Activated CD8-positive, alpha-beta T cell treated with anti-CD3 and anti-CD28 coated beads, Interleukin-2, amount 10 ng/mL, durations not matched to agents 7 days and 5 days (primary cell): ENCODE results near the gene FTL. TPM values are rescaled to one million over a fixed set of nuclear protein-coding genes. Genes with fewer than 3 reads are reported as not detected.

ENCODE experiments used
- ATAC-seq: fragments of 150-1000 bp; cut with Tn5 transposase; one replicate; pipeline ENCODE4 v1.10.0; 2021; ENCODE audit warnings: moderate library complexity
- CTCF ChIA-PET: fragments of 350-600 bp; sonication (Branson Sonifier 250); formaldehyde crosslinking; loops from one replicate; lab custom pipeline; 2021; ENCODE audit warnings: antibody characterized with exemption; lab: Charles Lee
- POLR2A ChIA-PET: fragments of 350-600 bp; sonication (Branson Sonifier 250); formaldehyde crosslinking; loops from one replicate; lab custom pipeline; 2021; ENCODE audit warnings: antibody characterized with exemption; lab: Charles Lee
- DNase-seq: peaks from one replicate; pipeline ENCODE4 v3.0.0-alpha.2; 2020
- H3K27ac Mint-ChIP-seq: one replicate; pipeline ENCODE4 v1.8.0; 2021; ENCODE audit warnings: mild to moderate bottlenecking, mixed read lengths
- H3K27me3 Mint-ChIP-seq: one replicate; pipeline ENCODE4 v1.8.0; 2021; ENCODE audit warnings: low read depth, mixed read lengths
- H3K36me3 Mint-ChIP-seq: one replicate; pipeline ENCODE4 v1.8.0; 2021; ENCODE audit warnings: low read depth, mixed read lengths
- H3K4me1 Mint-ChIP-seq: one replicate; pipeline ENCODE4 v1.8.0; 2021; ENCODE audit warnings: low read depth, mixed read lengths
- H3K4me3 Mint-ChIP-seq: one replicate; pipeline ENCODE4 v1.8.0; 2021; ENCODE audit warnings: mild to moderate bottlenecking, mixed read lengths
- H3K9me3 Mint-ChIP-seq: one replicate; pipeline ENCODE4 v1.8.0; 2022; ENCODE audit warnings: mixed read lengths; ENCODE audit not compliant: insufficient read depth
- total RNA-seq, 2 experiments: library from RNA; stranded (reverse); gene quantifications; one replicate each; pipeline ENCODE4 v1.2.3, GENCODE V29; 2021

Gene FTL
- total RNA-seq, 2 experiments from 2014 or later, result 971 to 1,027 TPM

DNA sequence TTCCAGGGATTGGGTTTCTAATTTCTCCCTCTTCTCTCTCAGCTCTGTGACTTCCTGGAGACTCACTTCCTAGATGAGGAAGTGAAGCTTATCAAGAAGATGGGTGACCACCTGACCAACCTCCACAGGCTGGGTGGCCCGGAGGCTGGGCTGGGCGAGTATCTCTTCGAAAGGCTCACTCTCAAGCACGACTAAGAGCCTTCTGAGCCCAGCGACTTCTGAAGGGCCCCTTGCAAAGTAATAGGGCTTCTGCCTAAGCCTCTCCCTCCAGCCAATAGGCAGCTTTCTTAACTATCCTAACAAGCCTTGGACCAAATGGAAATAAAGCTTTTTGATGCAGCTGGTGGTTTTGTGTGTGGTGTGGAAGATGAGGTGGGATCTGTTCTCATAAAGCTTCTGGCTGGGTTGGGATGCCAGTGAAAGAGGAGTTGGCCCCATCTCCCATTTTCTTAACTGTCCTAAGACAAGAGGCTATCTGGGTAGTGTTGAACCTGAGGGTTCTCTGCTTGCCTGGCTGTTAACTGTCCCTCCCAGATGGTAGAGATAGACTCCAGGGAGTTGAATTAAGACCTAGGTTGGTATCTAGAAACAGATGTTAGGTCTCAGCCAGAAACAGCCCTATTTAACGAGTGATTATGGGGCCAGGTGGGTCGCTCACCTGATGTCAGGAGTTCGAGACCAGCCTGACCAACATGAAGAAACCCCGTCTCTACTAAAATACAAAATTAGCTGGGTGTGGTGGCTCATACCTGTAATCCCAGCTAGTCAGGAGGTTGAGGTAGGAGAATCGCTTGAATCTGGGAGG, 1.6 kb downstream of the FTL start:
- CTCF ChIA-PET, result interaction anchor here (1.3 to 3.8 kb wide), 4 partner anchors 26 to 171 kb away, joined by 4 to 23 read pairs (median 6); partner anchors contain the start of genes DHDH, GYS1 and RUVBL2
- POLR2A ChIA-PET, result interaction anchor here (0.5 to 5.4 kb wide), 6 partner anchors 11 to 561 kb away, joined by 3 to 54 read pairs (median 4); partner anchors contain the start of genes NUCB1, PPP1R15A and RCN3
- Mint-ChIP-seq H3K4me1 (peaks cover 67% of the 10 kb centered on the region), H3K36me3 (peaks cover 53% of the 10 kb centered on the region), H3K9me3 (no peaks in the 10 kb centered on the region), H3K27ac (peak overlapping the region; percentile 96), H3K27me3 (no peaks in the 10 kb centered on the region), H3K4me3 (peak overlapping the region; percentile 96)
- ATAC-seq (no peak), DNase-seq (peak; percentile 35)

DNA sequence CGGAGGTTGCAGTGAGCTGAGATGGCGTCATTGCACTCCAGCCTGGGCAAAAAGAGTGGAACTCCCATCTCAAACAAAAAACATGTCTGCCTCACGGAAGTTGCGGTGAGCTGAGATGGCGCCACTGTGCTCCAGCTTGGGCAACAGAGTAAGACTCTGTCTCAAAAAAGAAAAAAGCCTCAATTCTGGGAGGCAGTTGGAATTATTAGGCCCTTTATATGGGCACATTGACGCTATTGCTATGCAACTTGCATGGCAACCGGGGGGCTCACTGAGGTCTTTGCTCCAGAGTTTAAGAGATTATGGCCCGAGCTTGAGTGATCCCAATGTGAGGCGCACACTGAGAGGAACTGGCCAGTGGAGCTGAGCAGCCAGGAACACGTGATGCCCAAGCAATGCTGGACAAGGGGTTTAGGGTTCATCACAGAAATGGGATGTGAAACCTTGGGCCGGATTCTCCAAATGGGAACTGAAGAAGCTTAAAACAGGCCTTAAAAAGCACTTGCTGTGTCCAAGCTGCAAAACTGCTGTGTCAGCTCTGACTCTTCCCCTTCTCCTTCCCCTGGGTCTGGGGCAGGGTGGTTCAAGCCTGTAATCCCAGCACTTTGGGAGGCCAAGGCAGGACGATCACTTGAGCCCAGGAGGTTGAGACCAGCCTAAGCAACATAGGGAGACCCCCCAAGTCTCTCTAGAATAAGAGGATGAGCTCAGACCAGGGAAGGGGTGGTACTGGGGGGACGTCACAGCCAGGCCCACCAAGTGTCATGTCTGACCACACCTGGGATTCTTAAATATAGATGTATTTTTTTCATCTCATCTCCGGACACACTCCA, 2.5 kb downstream of the FTL start:
- Mint-ChIP-seq H3K4me3 (peak overlapping the region; percentile 96), H3K27ac (peak overlapping the region; percentile 23), H3K27me3 (no peaks in the 10 kb centered on the region), H3K4me1 (peaks cover 59% of the 10 kb centered on the region), H3K36me3 (peaks cover 46% of the 10 kb centered on the region), H3K9me3 (no peaks in the 10 kb centered on the region)
- ATAC-seq (no peak), DNase-seq (no peak)
- ChIA-PET POLR2A (interaction anchor here (1.4 to 5.4 kb wide), 2 partner anchors 66 to 93 kb away, joined by 3 to 54 read pairs; partner anchors contain the start of gene PPP1R15A), CTCF (interaction anchor here (0.7 to 3.8 kb wide), 5 partner anchors 25 to 172 kb away, joined by 3 to 23 read pairs (median 5); partner anchors contain the start of genes DHDH, GYS1, PPP1R15A and RUVBL2)

DNA sequence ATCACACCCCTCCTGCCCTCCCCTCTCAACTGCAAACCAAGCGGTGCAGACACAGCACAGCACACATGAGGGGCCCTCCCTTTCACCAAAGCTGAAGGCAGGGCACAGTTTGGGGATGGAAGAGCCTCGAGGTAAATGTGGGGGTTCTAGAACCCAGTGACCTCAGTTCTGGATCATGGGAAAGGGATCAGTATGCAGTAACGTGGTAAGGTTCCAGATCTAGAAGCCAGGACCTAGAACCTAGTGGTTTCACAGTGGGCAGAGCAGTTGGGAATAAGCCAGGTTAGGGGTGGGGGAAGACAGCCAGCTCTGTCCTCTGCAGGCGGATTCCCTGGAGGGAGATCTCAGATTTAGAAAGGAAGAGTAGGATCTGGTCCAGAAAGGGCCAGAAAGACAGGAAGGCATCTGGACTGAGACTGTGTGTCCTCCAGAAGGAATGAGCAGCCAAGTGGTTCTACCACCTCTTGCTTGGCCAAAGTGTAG, 3.1 kb downstream of the FTL start:
- Mint-ChIP-seq H3K27ac (peak overlapping the region; percentile 23), H3K36me3 (peaks cover 50% of the 10 kb centered on the region), H3K9me3 (no peaks in the 10 kb centered on the region), H3K4me3 (no peak overlapping the region), H3K4me1 (peaks cover 54% of the 10 kb centered on the region), H3K27me3 (no peaks in the 10 kb centered on the region)
- ATAC-seq (no peak), DNase-seq (no peak)
- ChIA-PET CTCF (interaction anchor here (0.7 to 3.8 kb wide), 3 partner anchors 25 to 172 kb away, joined by 3 to 23 read pairs (median 3); partner anchors contain the start of genes GYS1, PPP1R15A and RUVBL2), POLR2A (interaction anchor here (1.4 to 5.4 kb wide), 2 partner anchors 67 to 94 kb away, joined by 3 to 54 read pairs; partner anchors contain the start of gene PPP1R15A)

DNA sequence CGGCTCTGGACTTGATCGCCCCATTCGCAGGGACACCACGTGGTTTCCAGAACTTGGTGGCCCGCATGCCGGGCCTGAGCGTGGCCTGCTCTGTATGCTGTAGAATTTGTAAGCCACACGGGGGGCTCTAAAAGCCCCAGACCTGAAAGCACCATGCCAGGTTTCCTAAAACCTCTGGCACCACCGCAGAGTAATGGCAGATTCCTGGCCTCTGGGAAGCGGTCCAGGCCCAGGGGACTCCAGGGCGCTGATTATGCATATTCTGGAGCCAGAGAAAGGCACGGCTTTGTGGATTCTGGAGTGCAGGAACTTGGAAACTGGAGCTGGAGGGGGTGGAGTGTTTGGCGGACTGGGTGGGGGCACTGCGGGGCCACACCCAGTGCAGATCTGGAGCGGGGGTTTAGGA, 3.7 kb downstream of the FTL start:
- POLR2A ChIA-PET, result interaction anchor here (0.7 to 1.1 kb wide), 2 partner anchors 68 to 170 kb away, joined by 3 read pairs; partner anchors contain the start of gene NUCB1
- Mint-ChIP-seq H3K4me1 (peaks cover 48% of the 10 kb centered on the region), H3K4me3 (no peak overlapping the region), H3K36me3 (peaks cover 50% of the 10 kb centered on the region), H3K27me3 (no peaks in the 10 kb centered on the region), H3K27ac (no peak overlapping the region), H3K9me3 (no peaks in the 10 kb centered on the region)
- no peak for ATAC-seq
- CTCF ChIA-PET, result interaction anchor here (1.2 kb wide), 1 partner anchor 173 kb away, joined by 3 read pairs; no protein-coding TSS in a partner anchor
- DNase-seq, result no peak

DNA sequence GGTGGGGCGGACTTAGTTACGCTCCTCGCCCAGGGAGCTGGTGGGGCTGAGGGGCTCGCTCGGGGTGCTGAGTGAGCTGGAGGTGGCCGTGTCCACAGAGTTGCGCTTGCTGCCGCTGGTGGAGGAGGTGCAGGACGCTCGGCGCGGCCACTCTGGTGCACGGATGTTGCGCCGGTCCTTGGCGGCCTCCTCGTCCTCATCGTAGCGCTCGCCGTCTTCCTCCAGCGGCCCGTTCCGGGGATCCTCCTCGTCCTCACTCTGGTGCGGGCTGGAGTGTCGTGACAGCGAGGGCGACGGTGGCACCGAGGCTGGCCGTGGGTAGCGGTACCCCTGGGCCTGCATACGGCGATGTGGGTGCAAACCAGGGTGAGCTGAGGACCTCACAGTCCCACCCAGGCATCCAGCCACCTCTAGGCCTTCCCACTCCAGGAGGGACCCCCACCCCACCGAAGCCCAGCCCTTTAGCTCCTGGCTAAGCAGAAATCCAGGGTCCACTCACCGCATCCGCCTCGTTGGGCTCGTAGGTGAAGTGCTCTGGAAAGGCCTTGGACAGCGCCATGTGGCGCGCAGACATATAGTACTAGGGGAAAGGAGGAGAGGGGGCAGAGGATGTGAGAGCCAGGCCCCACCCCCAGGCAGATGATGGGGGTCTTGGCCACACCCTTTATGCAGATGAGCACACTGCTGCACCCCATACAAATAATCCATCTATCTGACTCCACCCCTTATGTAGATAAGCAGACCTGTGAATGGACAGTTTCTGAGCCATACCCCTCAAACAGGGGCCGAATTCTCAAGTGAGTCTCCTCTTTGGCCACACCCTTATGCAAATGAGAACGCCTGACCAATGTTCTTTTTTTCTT, 4.4 kb downstream of the FTL start:
- peaks cover 41% of the 10 kb centered on the region for H3K4me1 Mint-ChIP-seq
- H3K4me3 Mint-ChIP-seq, result no peak overlapping the region
- DNase-seq (no peak), ATAC-seq (no peak)
- POLR2A ChIA-PET, result interaction anchor here (0.7 to 1.2 kb wide), 4 partner anchors 69 to 171 kb away, joined by 3 read pairs; partner anchors contain the start of gene NUCB1
- H3K36me3 Mint-ChIP-seq, result peaks cover 52% of the 10 kb centered on the region
- H3K27me3 Mint-ChIP-seq, result no peaks in the 10 kb centered on the region
- no peak overlapping the region for H3K27ac Mint-ChIP-seq
- CTCF ChIA-PET, result interaction anchor here (0.6 to 3.4 kb wide), 14 partner anchors 10 to 187 kb away, joined by 3 to 39 read pairs (median 15); partner anchors contain the start of genes BAX, DHDH, GYS1 and NUCB1
- H3K9me3 Mint-ChIP-seq, result no peaks in the 10 kb centered on the region

DNA sequence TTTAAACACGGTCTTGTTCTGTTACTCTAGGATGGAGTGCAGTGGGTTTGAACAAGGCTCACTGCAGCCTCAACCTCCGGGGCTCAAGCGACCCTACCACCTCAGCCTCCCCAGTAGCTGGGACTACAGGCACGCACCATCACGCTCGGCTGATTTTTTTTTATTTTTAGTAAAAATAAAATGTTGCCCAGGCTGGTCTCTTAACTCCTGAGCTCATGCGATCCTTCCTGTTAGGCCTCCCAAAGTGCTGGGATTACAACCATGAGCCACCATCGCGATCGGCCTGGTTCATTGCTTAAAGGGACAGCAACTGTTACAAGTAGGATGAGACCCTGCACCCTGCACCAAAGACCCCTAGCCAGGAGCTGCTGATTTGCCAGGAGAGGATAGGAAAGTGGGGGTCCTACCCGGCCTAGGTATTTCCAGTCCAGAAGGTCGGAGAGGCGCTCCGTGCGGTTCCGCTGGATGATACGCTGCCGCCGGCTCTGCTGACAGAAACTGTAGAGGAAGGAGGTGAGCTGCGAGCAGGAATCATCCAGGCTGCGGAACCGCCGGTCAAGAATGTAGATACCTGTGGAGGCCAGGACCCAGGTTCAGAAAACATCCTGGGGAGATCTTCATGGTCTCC, 5.1 kb downstream of the FTL start:
- DNase-seq (no peak), ATAC-seq (no peak)
- Mint-ChIP-seq H3K27me3 (no peaks in the 10 kb centered on the region), H3K27ac (no peak overlapping the region), H3K4me1 (peaks cover 36% of the 10 kb centered on the region), H3K36me3 (peaks cover 52% of the 10 kb centered on the region), H3K9me3 (no peaks in the 10 kb centered on the region), H3K4me3 (no peak overlapping the region)
- ChIA-PET CTCF (interaction anchor here (0.6 to 3.4 kb wide), 42 partner anchors 8 to 325 kb away, joined by 3 to 39 read pairs (median 4); partner anchors contain the start of genes BAX, CA11, DHDH and GYS1), POLR2A (interaction anchor here (0.8 to 1.2 kb wide), 7 partner anchors 8 to 171 kb away, joined by 3 to 4 read pairs (median 3); partner anchors contain the start of gene GYS1)

DNA sequence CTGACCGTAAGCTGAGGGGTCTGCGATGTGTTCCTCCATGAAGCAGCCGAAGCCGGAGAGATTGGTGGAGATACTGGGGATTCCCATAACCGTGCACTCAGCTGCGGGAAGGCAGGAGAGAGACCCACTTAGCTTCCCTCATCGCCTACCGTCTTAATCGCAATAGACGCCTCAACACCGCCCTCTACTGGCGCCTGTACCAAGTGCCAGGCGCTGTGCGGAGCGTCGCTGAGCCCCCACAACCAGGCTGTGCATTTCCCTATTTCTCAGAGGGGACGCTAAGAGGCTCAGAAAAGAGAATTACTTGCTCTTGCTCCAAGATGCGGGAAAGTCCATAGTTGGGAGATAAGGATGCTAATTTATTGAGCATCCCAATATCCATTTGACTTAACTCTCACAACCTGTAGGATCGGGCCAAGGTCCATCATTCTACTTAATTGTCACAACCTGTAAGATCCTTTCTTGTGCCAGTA, 5.8 kb downstream of the FTL start:
- ChIA-PET POLR2A (interaction anchor here (0.8 to 1.2 kb wide), 6 partner anchors 9 to 134 kb away, joined by 3 to 4 read pairs (median 3); partner anchors contain the start of gene GYS1), CTCF (interaction anchor here (0.6 to 3.4 kb wide), 41 partner anchors 9 to 325 kb away, joined by 3 to 39 read pairs (median 4); partner anchors contain the start of genes BAX, CA11, DHDH and GYS1)
- ATAC-seq (peak; percentile 68), DNase-seq (peak; percentile 89)
- peaks cover 31% of the 10 kb centered on the region for H3K4me1 Mint-ChIP-seq
- no peak overlapping the region for H3K27ac Mint-ChIP-seq
- no peak overlapping the region for H3K4me3 Mint-ChIP-seq
- H3K27me3 Mint-ChIP-seq, result no peaks in the 10 kb centered on the region
- H3K9me3 Mint-ChIP-seq, result no peaks in the 10 kb centered on the region
- H3K36me3 Mint-ChIP-seq, result peaks cover 46% of the 10 kb centered on the region

DNA sequence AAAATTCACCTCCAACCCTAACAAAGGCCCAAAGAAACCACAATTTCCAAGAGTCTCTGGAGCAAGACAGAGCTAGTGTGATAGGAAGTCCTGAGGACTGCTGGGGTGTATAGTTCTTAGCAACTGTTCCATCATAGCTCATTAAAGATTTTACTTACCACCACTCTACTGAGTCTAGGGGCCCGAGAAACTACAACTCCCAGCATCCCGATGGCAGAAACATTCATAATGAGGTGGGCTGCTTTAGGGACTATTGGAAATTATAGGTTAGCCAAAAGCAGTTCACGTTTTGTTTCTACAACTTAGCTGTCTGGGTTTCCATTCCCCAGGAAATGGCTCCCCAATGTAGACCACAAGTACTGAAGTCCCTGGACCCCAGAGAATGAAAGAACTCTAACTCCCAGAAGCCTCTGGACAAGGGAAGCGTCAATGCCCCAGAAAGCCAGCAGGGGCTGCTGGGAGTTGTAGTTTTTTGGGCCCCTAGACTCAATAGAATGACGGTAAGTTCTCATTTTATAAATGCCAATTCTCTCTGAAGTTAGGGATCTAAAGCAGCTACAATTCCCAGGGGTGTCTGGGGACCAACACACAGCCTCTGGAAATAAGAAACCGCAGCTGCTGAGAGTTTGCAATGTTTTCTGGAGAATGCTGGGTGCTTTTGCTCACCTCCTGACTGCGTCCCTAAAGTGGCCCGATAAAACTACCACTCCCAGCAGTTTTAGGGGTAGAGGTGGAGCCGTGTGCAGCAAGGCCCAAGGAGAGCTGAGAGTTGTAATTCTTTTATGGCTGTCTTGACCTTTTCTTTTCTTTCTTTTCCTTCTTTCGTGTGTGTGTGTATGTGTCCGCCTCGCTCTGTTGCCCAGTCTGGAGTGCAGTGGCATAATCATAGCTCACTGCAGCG, 11.1 kb downstream of the FTL start:
- H3K27ac Mint-ChIP-seq, result no peak overlapping the region
- CTCF ChIA-PET, result interaction anchor here (1.0 to 8.4 kb wide), 7 partner anchors 17 to 199 kb away, joined by 3 to 96 read pairs (median 4); partner anchors contain the start of genes GYS1, NUCB1 and RUVBL2

DNA sequence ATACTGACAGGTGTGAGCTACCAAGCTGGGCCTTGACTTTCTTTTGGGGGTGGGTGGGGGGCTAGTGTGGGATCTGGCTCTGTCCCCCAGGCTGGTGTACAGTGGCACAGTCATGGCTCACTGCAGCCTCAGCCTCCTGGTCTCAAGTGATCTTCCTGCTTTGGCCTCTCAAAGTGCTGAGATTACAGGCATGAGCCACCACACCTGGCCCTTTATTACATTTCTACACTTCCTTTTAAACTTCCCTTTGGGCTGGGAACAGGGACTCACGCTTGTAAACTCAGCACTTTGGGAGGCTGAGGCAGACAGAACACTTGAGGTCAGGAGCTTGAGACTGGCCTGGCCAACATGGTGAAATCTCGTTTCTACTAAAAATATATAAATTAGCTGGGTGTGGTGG, 12.0 kb downstream of the FTL start:
- Mint-ChIP-seq H3K4me1 (peaks cover 15% of the 10 kb centered on the region), H3K9me3 (no peaks in the 10 kb centered on the region), H3K36me3 (peaks cover 41% of the 10 kb centered on the region), H3K27me3 (no peaks in the 10 kb centered on the region), H3K27ac (no peak overlapping the region), H3K4me3 (no peak overlapping the region)
- CTCF ChIA-PET, result interaction anchor here (1.2 to 8.4 kb wide), 4 partner anchors 16 to 200 kb away, joined by 3 to 96 read pairs (median 4); partner anchors contain the start of genes GYS1, NUCB1 and RUVBL2
- POLR2A ChIA-PET, result interaction anchor here (0.6 to 1.6 kb wide), 6 partner anchors 11 to 178 kb away, joined by 3 to 6 read pairs (median 4); partner anchors contain the start of genes FTL, GYS1, PPP1R15A and RUVBL2
- DNase-seq, result no peak
- ATAC-seq, result no peak

More for the DNA sequence above, 11.1 kb downstream of the FTL start:
- Mint-ChIP-seq H3K27me3 (no peaks in the 10 kb centered on the region), H3K9me3 (no peaks in the 10 kb centered on the region), H3K4me1 (peaks cover 15% of the 10 kb centered on the region), H3K36me3 (peaks cover 34% of the 10 kb centered on the region), H3K4me3 (no peak overlapping the region)
- DNase-seq (peak; percentile 64), ATAC-seq (peak; percentile 54)
- POLR2A ChIA-PET, result interaction anchor here (0.6 to 1.6 kb wide), 5 partner anchors 11 to 177 kb away, joined by 3 to 6 read pairs (median 4); partner anchors contain the start of genes FTL, GYS1, PPP1R15A and RUVBL2
